Measurements from ENCODE around the gene FAM89A. TPM values are rescaled to one million over a fixed set of nuclear protein-coding genes. Genes with fewer than 3 reads are reported as not detected.
"Not testable (repeated sequence)": the region's sequence is repeated elsewhere in the genome, so short reads cannot be mapped to it uniquely, and the experiment has no call there.

Gene FAM89A
- total RNA-seq, 1 donor from 2014 or later = 16.0 TPM

DNA sequence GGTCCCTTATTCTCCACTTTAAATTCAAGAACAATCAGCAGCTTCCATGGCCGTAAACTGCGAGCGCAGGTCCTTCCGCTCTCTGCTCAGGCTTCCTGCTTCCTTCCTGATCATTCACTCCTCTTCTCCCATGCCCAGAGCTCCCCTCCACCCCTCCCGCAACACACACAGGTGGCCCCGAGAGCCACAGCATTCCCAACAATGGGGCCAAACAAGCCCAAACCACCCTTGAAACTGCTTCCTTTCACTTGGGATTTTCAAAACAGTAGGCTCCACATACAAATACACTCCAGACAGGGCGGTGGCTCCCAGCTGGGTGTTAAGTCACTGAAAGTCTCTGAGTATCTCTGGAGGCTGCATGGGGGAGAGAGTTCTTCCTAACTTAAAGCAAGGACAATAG lies 11.4 kb downstream of the FAM89A start:
- H3K27ac Mint-ChIP-seq (ENCODE audit: unreplicated experiment) = no peak overlapping the region
- H3K9me3 Mint-ChIP-seq = no peaks in the 10 kb centered on the region
- DNase-seq (ENCODE audit: low read depth, low spot score) = no peak
- H3K27me3 Mint-ChIP-seq (ENCODE audit: low read depth) = no peaks in the 10 kb centered on the region
- no peak overlapping the region for H3K4me3 Mint-ChIP-seq
- H3K36me3 Mint-ChIP-seq (ENCODE audit: low read depth) = peaks cover 4% of the 10 kb centered on the region
- no peak for TF ChIP-seq CTCF (conservative IDR thresholded peaks at IDR 0.05)
- peaks cover 11% of the 10 kb centered on the region for H3K4me1 Mint-ChIP-seq

DNA sequence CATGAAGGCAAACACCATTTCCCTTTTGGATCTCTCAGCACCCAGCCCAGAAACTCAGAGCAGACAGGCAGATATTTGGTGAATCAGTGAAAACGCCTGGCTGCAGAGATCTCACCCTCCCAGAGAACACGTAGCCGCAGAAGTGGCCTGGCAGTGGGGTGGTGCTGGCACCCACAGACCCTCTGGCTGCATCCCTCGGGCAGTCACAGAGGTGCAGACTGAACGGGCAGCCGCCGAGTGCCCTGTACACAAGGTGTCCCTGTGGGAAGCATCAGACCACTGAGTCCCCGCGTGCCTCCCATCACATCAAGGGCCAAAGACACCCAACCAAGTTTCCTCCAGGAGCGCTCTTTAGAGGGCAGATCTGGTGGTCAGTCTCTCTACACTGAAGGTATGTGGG lies 12.1 kb downstream of the FAM89A start:
- peak overlapping the region; percentile 54 for H3K27ac Mint-ChIP-seq (ENCODE audit: unreplicated experiment)
- peaks cover 11% of the 10 kb centered on the region for H3K4me1 Mint-ChIP-seq
- H3K36me3 Mint-ChIP-seq (ENCODE audit: low read depth) = peaks cover 5% of the 10 kb centered on the region
- no peak overlapping the region for H3K4me3 Mint-ChIP-seq
- DNase-seq (ENCODE audit: low read depth, low spot score) = no peak
- no peaks in the 10 kb centered on the region for H3K9me3 Mint-ChIP-seq
- no peaks in the 10 kb centered on the region for H3K27me3 Mint-ChIP-seq (ENCODE audit: low read depth)
- TF ChIP-seq CTCF (conservative IDR thresholded peaks at IDR 0.05) = no peak

DNA sequence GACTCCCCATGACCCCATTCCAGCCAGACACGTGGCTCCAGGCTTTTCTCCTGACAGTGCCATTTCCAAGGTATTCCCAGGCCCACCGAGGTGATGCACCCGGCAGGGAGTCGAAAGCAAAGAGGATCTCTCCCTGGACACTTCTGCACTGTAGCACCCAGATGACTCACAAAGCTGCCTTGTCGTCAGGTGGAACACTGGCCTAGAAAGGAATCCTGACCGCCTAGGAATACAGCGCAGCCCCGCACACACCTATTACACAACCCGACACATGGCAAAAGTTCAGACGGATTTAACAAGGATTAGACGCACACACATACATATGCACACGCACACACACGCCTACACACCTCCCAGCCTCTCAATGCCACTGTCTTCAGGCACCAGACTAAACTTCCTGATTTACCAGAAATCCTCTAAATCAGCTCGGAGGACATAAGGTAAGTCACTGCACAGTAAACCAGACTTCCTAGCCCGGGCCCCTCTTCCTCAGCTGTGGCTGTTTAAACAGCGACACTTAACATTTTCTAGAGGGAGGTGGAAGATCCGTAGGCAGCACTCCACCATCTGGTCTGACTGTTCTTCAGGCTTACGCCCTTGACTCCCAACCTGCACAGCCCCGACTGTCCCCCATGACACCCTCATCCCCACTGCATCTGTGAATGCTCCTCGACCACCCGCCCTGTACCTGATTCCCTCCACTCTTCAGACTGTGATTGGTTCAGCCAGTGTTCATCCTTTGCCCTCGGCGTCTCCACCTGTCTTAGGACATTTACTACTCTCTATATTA lies 12.7 kb downstream of the FAM89A start:
- no peak for DNase-seq (ENCODE audit: low read depth, low spot score)
- Mint-ChIP-seq H3K36me3 (ENCODE audit: low read depth) (peaks cover 7% of the 10 kb centered on the region), H3K4me1 (peaks cover 11% of the 10 kb centered on the region), H3K4me3 (no peak overlapping the region), H3K27me3 (ENCODE audit: low read depth) (no peaks in the 10 kb centered on the region), H3K27ac (ENCODE audit: unreplicated experiment) (peak overlapping the region; percentile 54), H3K9me3 (no peaks in the 10 kb centered on the region)
- TF ChIP-seq CTCF (conservative IDR thresholded peaks at IDR 0.05) = no peak

DNA sequence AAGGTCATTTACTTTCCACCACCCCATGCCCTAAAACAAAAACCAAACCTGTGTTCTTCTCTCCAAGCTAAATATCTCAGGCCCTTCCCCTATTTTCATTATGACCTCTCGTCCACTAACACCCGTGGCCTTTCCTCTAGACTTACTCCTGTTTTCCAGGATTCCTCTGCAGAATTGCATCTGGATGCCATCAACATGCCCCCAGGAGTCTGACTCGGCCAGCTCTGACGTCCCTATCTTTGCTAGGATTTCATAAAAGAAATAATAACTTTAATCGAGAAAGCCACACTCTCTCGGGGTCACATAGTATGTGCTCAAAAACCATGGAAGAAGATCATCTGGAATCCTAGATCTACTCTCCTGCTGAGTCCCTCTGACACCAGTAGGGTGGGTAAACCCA lies 13.5 kb downstream of the FAM89A start:
- Mint-ChIP-seq H3K4me1 (peaks cover 13% of the 10 kb centered on the region), H3K4me3 (no peak overlapping the region), H3K9me3 (no peaks in the 10 kb centered on the region), H3K27ac (ENCODE audit: unreplicated experiment) (no peak overlapping the region), H3K27me3 (ENCODE audit: low read depth) (no peaks in the 10 kb centered on the region), H3K36me3 (ENCODE audit: low read depth) (peaks cover 11% of the 10 kb centered on the region)
- no peak for DNase-seq (ENCODE audit: low read depth, low spot score)
- TF ChIP-seq CTCF (conservative IDR thresholded peaks at IDR 0.05) = no peak

- H3K9me3 Mint-ChIP-seq = no peaks in the 10 kb centered on the region
Observed at GRCh38 chr1:231023150-231023549, 16.9 kb downstream of the FAM89A start.

GRCh38 chr1:231022543-231022942 lies 17.5 kb downstream of the FAM89A start:
- not testable (repeated sequence) for H3K4me3 Mint-ChIP-seq
- H3K36me3 Mint-ChIP-seq (ENCODE audit: low read depth) = peaks cover 12% of the 10 kb centered on the region

More at GRCh38 chr1:231023150-231023549, 16.9 kb downstream of the FAM89A start:
- TF ChIP-seq CTCF (conservative IDR thresholded peaks at IDR 0.05) = no peak
- peaks cover 15% of the 10 kb centered on the region for H3K4me1 Mint-ChIP-seq
- H3K27me3 Mint-ChIP-seq (ENCODE audit: low read depth) = no peaks in the 10 kb centered on the region
- no peak for DNase-seq (ENCODE audit: low read depth, low spot score)
- peaks cover 11% of the 10 kb centered on the region for H3K36me3 Mint-ChIP-seq (ENCODE audit: low read depth)
- peak overlapping the region; percentile 8 for H3K27ac Mint-ChIP-seq (ENCODE audit: unreplicated experiment)
- no peak overlapping the region for H3K4me3 Mint-ChIP-seq

More at GRCh38 chr1:231022543-231022942, 17.5 kb downstream of the FAM89A start:
- not testable (repeated sequence) for H3K27ac Mint-ChIP-seq (ENCODE audit: unreplicated experiment); H3K27me3 Mint-ChIP-seq (ENCODE audit: low read depth); DNase-seq (ENCODE audit: low read depth, low spot score); H3K9me3 Mint-ChIP-seq
- H3K4me1 Mint-ChIP-seq = peaks cover 15% of the 10 kb centered on the region
